ENCODE measurements around the gene SF1.
A peak's percentile ranks its signal among the peaks of the same experiment; 100 is the strongest.

SF1 gene

GRCh38 chr11:64810271-64810890 is 32.0 kb upstream of the SF1 start, which contains the start of gene MEN1:
TSS of gene MEN1 (minus strand) at chr11:64810551. CDS start at chr11:64810109, 442 bp downstream.
- Histone ChIP-seq H3K4me3 (ENCODE audit: low read depth in 1 of 2, low read length in 2 of 2) (peak within 1 kb of the TSS; percentile 64 to 90), H3K4me1 (ENCODE audit: control insufficient read depth in 1 of 2, insufficient read depth in 2 of 2, low read length in 2 of 2) (peaks cover 5 to 19% of the 10 kb centered on the region in 2 donors), H3K27me3 (ENCODE audit: low read depth, low read length) (no peaks in the 10 kb centered on the region), H3K9me3 (ENCODE audit: control insufficient read depth in 1 of 2, low read length in 2 of 2) (no peaks in the 10 kb centered on the region), H3K27ac (ENCODE audit: low read length) (peak within 1 kb of the TSS; percentile 16), H3K36me3 (ENCODE audit: control insufficient read depth in 1 of 2, insufficient read depth in 2 of 2, low read length in 2 of 2) (peaks cover 1 to 16% of the 10 kb centered on the region in 2 donors)

GRCh38 chr11:64809781-64810241 is 31.5 kb upstream of the SF1 start:
- H3K4me3 ChIP-seq (ENCODE audit: low read depth in 1 of 2, low read length in 2 of 2) = peak overlapping the region; percentile 64 to 90
- no peak overlapping the region for H3K27ac ChIP-seq (ENCODE audit: low read length)
- H3K27me3 ChIP-seq (ENCODE audit: low read depth, low read length) = no peaks in the 10 kb centered on the region
- peaks cover 5 to 20% of the 10 kb centered on the region in 2 donors for H3K4me1 ChIP-seq (ENCODE audit: control insufficient read depth in 1 of 2, insufficient read depth in 2 of 2, low read length in 2 of 2)
- no peaks in the 10 kb centered on the region for H3K9me3 ChIP-seq (ENCODE audit: control insufficient read depth in 1 of 2, low read length in 2 of 2)
- H3K36me3 ChIP-seq (ENCODE audit: control insufficient read depth in 1 of 2, insufficient read depth in 2 of 2, low read length in 2 of 2) = peaks cover 2 to 22% of the 10 kb centered on the region in 2 donors

GRCh38 chr11:64805481-64805880 is 27.1 kb upstream of the SF1 start:
- Histone ChIP-seq H3K27me3 (ENCODE audit: low read depth, low read length) (no peaks in the 10 kb centered on the region), H3K4me1 (ENCODE audit: control insufficient read depth in 1 of 2, insufficient read depth in 2 of 2, low read length in 2 of 2) (peaks cover 10 to 40% of the 10 kb centered on the region in 2 donors), H3K4me3 (ENCODE audit: low read depth in 1 of 2, low read length in 2 of 2) (no peak overlapping the region), H3K27ac (ENCODE audit: low read length) (no peak overlapping the region), H3K36me3 (ENCODE audit: control insufficient read depth in 1 of 2, insufficient read depth in 2 of 2, low read length in 2 of 2) (peaks cover 2 to 27% of the 10 kb centered on the region in 2 donors), H3K9me3 (ENCODE audit: control insufficient read depth in 1 of 2, low read length in 2 of 2) (no peaks in the 10 kb centered on the region)

GRCh38 chr11:64804346-64805210 is 26.2 kb upstream of the SF1 start:
- Histone ChIP-seq H3K4me1 (ENCODE audit: control insufficient read depth in 1 of 2, insufficient read depth in 2 of 2, low read length in 2 of 2) (peaks cover 10 to 37% of the 10 kb centered on the region in 2 donors), H3K4me3 (ENCODE audit: low read depth in 1 of 2, low read length in 2 of 2) (no peak overlapping the region), H3K9me3 (ENCODE audit: control insufficient read depth in 1 of 2, low read length in 2 of 2) (no peaks in the 10 kb centered on the region), H3K36me3 (ENCODE audit: control insufficient read depth in 1 of 2, insufficient read depth in 2 of 2, low read length in 2 of 2) (peaks cover 2 to 27% of the 10 kb centered on the region in 2 donors), H3K27ac (ENCODE audit: low read length) (peak overlapping the region; percentile 64), H3K27me3 (ENCODE audit: low read depth, low read length) (no peaks in the 10 kb centered on the region)

- H3K27me3 ChIP-seq (ENCODE audit: low read depth, low read length) = no peaks in the 10 kb centered on the region
- peaks cover 5 to 30% of the 10 kb centered on the region in 2 donors for H3K4me1 ChIP-seq (ENCODE audit: control insufficient read depth in 1 of 2, insufficient read depth in 2 of 2, low read length in 2 of 2)
- H3K36me3 ChIP-seq (ENCODE audit: control insufficient read depth in 1 of 2, insufficient read depth in 2 of 2, low read length in 2 of 2) = peaks cover 2 to 28% of the 10 kb centered on the region in 2 donors
- H3K4me3 ChIP-seq (ENCODE audit: low read depth in 1 of 2, low read length in 2 of 2) = peak overlapping the region; percentile 68 to 76
- H3K27ac ChIP-seq (ENCODE audit: low read length) = peak overlapping the region; percentile 64
- no peaks in the 10 kb centered on the region for H3K9me3 ChIP-seq (ENCODE audit: control insufficient read depth in 1 of 2, low read length in 2 of 2)
These were observed 25.6 kb upstream of the SF1 start for GRCh38 chr11:64803846-64804345.

GRCh38 chr11:64803158-64803845 is 25.0 kb upstream of the SF1 start, which contains the start of gene MAP4K2:
TSS of gene MAP4K2 (minus strand) at chr11:64803214. CDS start at chr11:64803149, 65 bp downstream.
- peaks cover 2 to 31% of the 10 kb centered on the region in 2 donors for H3K36me3 ChIP-seq (ENCODE audit: control insufficient read depth in 1 of 2, insufficient read depth in 2 of 2, low read length in 2 of 2)
- H3K27me3 ChIP-seq (ENCODE audit: low read depth, low read length) = no peaks in the 10 kb centered on the region
- no peaks in the 10 kb centered on the region for H3K9me3 ChIP-seq (ENCODE audit: control insufficient read depth in 1 of 2, low read length in 2 of 2)
- peak within 1 kb of the TSS; percentile 70 to 76 for H3K4me3 ChIP-seq (ENCODE audit: low read depth in 1 of 2, low read length in 2 of 2)
- peak within 1 kb of the TSS; percentile 64 for H3K27ac ChIP-seq (ENCODE audit: low read length)
- H3K4me1 ChIP-seq (ENCODE audit: control insufficient read depth in 1 of 2, insufficient read depth in 2 of 2, low read length in 2 of 2) = peaks cover 5 to 30% of the 10 kb centered on the region in 2 donors

GRCh38 chr11:64802370-64803157 is 24.2 kb upstream of the SF1 start:
- peak overlapping the region; percentile 37 to 70 for H3K4me3 ChIP-seq (ENCODE audit: low read depth in 1 of 2, low read length in 2 of 2)
- H3K27ac ChIP-seq (ENCODE audit: low read length) = no peak overlapping the region
- peaks cover 5 to 27% of the 10 kb centered on the region in 2 donors for H3K4me1 ChIP-seq (ENCODE audit: control insufficient read depth in 1 of 2, insufficient read depth in 2 of 2, low read length in 2 of 2)
- H3K36me3 ChIP-seq (ENCODE audit: control insufficient read depth in 1 of 2, insufficient read depth in 2 of 2, low read length in 2 of 2) = peaks cover 2 to 29% of the 10 kb centered on the region in 2 donors
- no peaks in the 10 kb centered on the region for H3K9me3 ChIP-seq (ENCODE audit: control insufficient read depth in 1 of 2, low read length in 2 of 2)
- H3K27me3 ChIP-seq (ENCODE audit: low read depth, low read length) = no peaks in the 10 kb centered on the region

GRCh38 chr11:64801561-64802369 is 23.4 kb upstream of the SF1 start:
- peaks cover 2 to 29% of the 10 kb centered on the region in 2 donors for H3K36me3 ChIP-seq (ENCODE audit: control insufficient read depth in 1 of 2, insufficient read depth in 2 of 2, low read length in 2 of 2)
- peak overlapping the region; percentile 37 to 70 for H3K4me3 ChIP-seq (ENCODE audit: low read depth in 1 of 2, low read length in 2 of 2)
- H3K27ac ChIP-seq (ENCODE audit: low read length) = no peak overlapping the region

GRCh38 chr11:64801158-64801464 is 22.8 kb upstream of the SF1 start:
- Histone ChIP-seq H3K27me3 (ENCODE audit: low read depth, low read length) (no peaks in the 10 kb centered on the region), H3K4me1 (ENCODE audit: control insufficient read depth in 1 of 2, insufficient read depth in 2 of 2, low read length in 2 of 2) (peaks cover 5 to 27% of the 10 kb centered on the region in 2 donors), H3K36me3 (ENCODE audit: control insufficient read depth in 1 of 2, insufficient read depth in 2 of 2, low read length in 2 of 2) (peaks cover 2 to 34% of the 10 kb centered on the region in 2 donors), H3K27ac (ENCODE audit: low read length) (no peak overlapping the region), H3K9me3 (ENCODE audit: control insufficient read depth in 1 of 2, low read length in 2 of 2) (no peaks in the 10 kb centered on the region), H3K4me3 (ENCODE audit: low read depth in 1 of 2, low read length in 2 of 2) (no peak overlapping the region)

More at GRCh38 chr11:64801561-64802369, 23.4 kb upstream of the SF1 start:
- peaks cover 5 to 27% of the 10 kb centered on the region in 2 donors for H3K4me1 ChIP-seq (ENCODE audit: control insufficient read depth in 1 of 2, insufficient read depth in 2 of 2, low read length in 2 of 2)
- H3K27me3 ChIP-seq (ENCODE audit: low read depth, low read length) = no peaks in the 10 kb centered on the region
- H3K9me3 ChIP-seq (ENCODE audit: control insufficient read depth in 1 of 2, low read length in 2 of 2) = no peaks in the 10 kb centered on the region
